ENCODE results near the gene CHIC2.

Gene CHIC2

DNA sequence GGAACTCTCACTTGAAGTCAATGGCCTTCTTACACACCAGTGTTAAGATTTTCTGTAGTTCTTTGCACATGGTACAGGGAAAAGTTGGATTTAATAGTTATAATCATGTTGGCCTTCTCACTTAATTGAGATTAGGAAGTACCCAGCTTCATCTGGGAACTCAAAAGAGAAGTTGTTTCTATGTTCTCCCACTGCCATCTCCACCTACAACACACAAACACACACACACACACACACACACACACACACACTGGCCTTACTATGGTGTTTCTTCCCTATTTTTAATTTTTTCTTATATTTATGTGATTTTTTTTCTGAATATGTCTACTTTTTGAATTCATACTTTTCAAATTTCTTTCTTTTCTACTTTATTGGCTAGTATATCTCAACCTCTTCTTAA, 10.0 kb upstream of the CHIC2 start:
- Histone ChIP-seq H3K4me2 (ENCODE audit: low read depth, low read length) (no peak overlapping the region), H4K20me1 (ENCODE audit: insufficient read depth, low read length) (no peaks in the 10 kb centered on the region), H3K36me3 (replicated peaks; ENCODE audit: insufficient read depth, low read length) (no peaks in the 10 kb centered on the region), H3K9ac (ENCODE audit: low read length) (no peak overlapping the region), H3K27ac (ENCODE audit: low read length) (no peak overlapping the region), H3K9me2 (replicated peaks; ENCODE audit: insufficient read depth, low read length) (no peaks in the 10 kb centered on the region), H3K4me3 (ENCODE audit: low read length) (no peak overlapping the region), H3K27me3 (replicated peaks; ENCODE audit: insufficient read depth, low read length) (no peaks in the 10 kb centered on the region), H3K79me2 (ENCODE audit: low read length) (no peaks in the 10 kb centered on the region), H2AFZ (ENCODE audit: low read length) (no peak overlapping the region), H3K4me1 (ENCODE audit: low read length) (no peaks in the 10 kb centered on the region), H3F3A (ENCODE audit: insufficient read depth, low read length) (no peaks in the 10 kb centered on the region), H3K9me3 (replicated peaks; ENCODE audit: insufficient read depth, low read length) (no peaks in the 10 kb centered on the region)
- no peak for DNase-seq
- TF ChIP-seq EZH2phosphoT487 (IDR thresholded peaks at IDR 0.05; ENCODE audit: low read length), result no peak
- TF ChIP-seq, protein P1, sequence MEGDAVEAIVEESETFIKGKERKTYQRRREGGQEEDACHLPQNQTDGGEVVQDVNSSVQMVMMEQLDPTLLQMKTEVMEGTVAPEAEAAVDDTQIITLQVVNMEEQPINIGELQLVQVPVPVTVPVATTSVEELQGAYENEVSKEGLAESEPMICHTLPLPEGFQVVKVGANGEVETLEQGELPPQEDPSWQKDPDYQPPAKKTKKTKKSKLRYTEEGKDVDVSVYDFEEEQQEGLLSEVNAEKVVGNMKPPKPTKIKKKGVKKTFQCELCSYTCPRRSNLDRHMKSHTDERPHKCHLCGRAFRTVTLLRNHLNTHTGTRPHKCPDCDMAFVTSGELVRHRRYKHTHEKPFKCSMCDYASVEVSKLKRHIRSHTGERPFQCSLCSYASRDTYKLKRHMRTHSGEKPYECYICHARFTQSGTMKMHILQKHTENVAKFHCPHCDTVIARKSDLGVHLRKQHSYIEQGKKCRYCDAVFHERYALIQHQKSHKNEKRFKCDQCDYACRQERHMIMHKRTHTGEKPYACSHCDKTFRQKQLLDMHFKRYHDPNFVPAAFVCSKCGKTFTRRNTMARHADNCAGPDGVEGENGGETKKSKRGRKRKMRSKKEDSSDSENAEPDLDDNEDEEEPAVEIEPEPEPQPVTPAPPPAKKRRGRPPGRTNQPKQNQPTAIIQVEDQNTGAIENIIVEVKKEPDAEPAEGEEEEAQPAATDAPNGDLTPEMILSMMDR (IDR thresholded peaks at IDR 0.05; ENCODE audit: low read length), result no peak
- no peak for TF ChIP-seq EZH2 (optimal IDR thresholded peaks at IDR 0.05; ENCODE audit: low read depth, low read length)

- H3K9me2 ChIP-seq (replicated peaks; ENCODE audit: insufficient read depth, low read length), result no peaks in the 10 kb centered on the region
- H3K9ac ChIP-seq (ENCODE audit: low read length), result no peak overlapping the region
- no peaks in the 10 kb centered on the region for H3K36me3 ChIP-seq (replicated peaks; ENCODE audit: insufficient read depth, low read length)
- no peak overlapping the region for H3K27ac ChIP-seq (ENCODE audit: low read length)
- no peak overlapping the region for H2AFZ ChIP-seq (ENCODE audit: low read length)
- no peak overlapping the region for H3K4me3 ChIP-seq (ENCODE audit: low read length)
- DNase-seq, result no peak
- H3K27me3 ChIP-seq (replicated peaks; ENCODE audit: insufficient read depth, low read length), result no peaks in the 10 kb centered on the region
- no peaks in the 10 kb centered on the region for H3K9me3 ChIP-seq (replicated peaks; ENCODE audit: insufficient read depth, low read length)
- no peak overlapping the region for H3K4me2 ChIP-seq (ENCODE audit: low read depth, low read length)
- no peaks in the 10 kb centered on the region for H3K4me1 ChIP-seq (ENCODE audit: low read length)
- TF ChIP-seq EZH2phosphoT487 (IDR thresholded peaks at IDR 0.05; ENCODE audit: low read length), result no peak
- no peak for TF ChIP-seq EZH2 (optimal IDR thresholded peaks at IDR 0.05; ENCODE audit: low read depth, low read length)
- TF ChIP-seq, protein P1 (IDR thresholded peaks at IDR 0.05; ENCODE audit: low read length), result no peak
- H4K20me1 ChIP-seq (ENCODE audit: insufficient read depth, low read length), result no peaks in the 10 kb centered on the region
- H3F3A ChIP-seq (ENCODE audit: insufficient read depth, low read length), result no peaks in the 10 kb centered on the region
- H3K79me2 ChIP-seq (ENCODE audit: low read length), result no peaks in the 10 kb centered on the region
Measured at GRCh38 chr4:54073271-54073880, 9.0 kb upstream of the CHIC2 start.

DNA sequence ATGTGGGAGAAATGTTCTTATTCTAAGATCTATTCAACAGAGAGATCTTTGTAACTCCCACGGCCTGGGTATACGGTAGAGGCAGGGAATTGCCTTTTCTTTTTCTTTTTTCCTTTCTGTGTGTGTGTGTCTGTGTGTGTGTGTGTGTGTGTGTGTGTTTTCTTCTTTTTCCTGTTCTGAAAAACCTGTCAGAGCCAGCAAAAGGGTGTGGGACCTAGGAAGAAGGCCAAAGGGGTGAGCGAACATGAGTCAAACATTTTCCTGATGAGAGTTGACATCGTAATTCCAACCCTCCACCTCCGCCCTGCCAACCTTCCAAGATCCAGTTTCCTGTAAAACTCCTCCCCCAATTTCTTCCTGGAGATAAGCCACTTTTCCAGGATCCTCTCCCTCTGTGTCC, 2.8 kb upstream of the CHIC2 start:
- no peak overlapping the region for H3K9ac ChIP-seq (ENCODE audit: low read length)

More for the DNA sequence above, 2.8 kb upstream of the CHIC2 start:
- Histone ChIP-seq H3K36me3 (replicated peaks; ENCODE audit: insufficient read depth, low read length) (no peaks in the 10 kb centered on the region), H3K4me2 (ENCODE audit: low read depth, low read length) (no peak overlapping the region), H4K20me1 (ENCODE audit: insufficient read depth, low read length) (0 out of 2 replicates have a peak, but pooled peaks cover 2% of the 10 kb centered on the region), H3K27ac (ENCODE audit: low read length) (no peak overlapping the region), H3K4me1 (ENCODE audit: low read length) (peaks cover 9% of the 10 kb centered on the region), H3K9me3 (replicated peaks; ENCODE audit: insufficient read depth, low read length) (no peaks in the 10 kb centered on the region), H3K79me2 (ENCODE audit: low read length) (peaks cover 22% of the 10 kb centered on the region), H3K27me3 (replicated peaks; ENCODE audit: insufficient read depth, low read length) (no peaks in the 10 kb centered on the region), H3K9me2 (replicated peaks; ENCODE audit: insufficient read depth, low read length) (no peaks in the 10 kb centered on the region), H3K4me3 (ENCODE audit: low read length) (no peak overlapping the region), H2AFZ (ENCODE audit: low read length) (no peak overlapping the region), H3F3A (ENCODE audit: insufficient read depth, low read length) (no peaks in the 10 kb centered on the region)
- TF ChIP-seq, protein P1 (IDR thresholded peaks at IDR 0.05; ENCODE audit: low read length), result no peak
- no peak for TF ChIP-seq EZH2 (optimal IDR thresholded peaks at IDR 0.05; ENCODE audit: low read depth, low read length)
- no peak for TF ChIP-seq EZH2phosphoT487 (IDR thresholded peaks at IDR 0.05; ENCODE audit: low read length)
- DNase-seq, result no peak

All from MM.1S (cell line).